ENCODE measurements around the gene N4BP2. TPM values are rescaled to one million over a fixed set of nuclear protein-coding genes. Genes with fewer than 3 reads are reported as not detected.

The N4BP2 gene
- total and polyA plus RNA-seq, 7 experiments from 2014 or later: 12.9 to 37.2 (median 19.4) TPM

- Histone ChIP-seq H3K27me3 (ENCODE audit: control insufficient read depth in 2 of 2, insufficient read depth in 2 of 2, low read length in 2 of 2) (no peaks in the 10 kb centered on the region), H3K9me3 (ENCODE audit: control insufficient read depth in 2 of 3, low read length in 3 of 3) (no peaks in the 10 kb centered on the region), H3K4me1 (ENCODE audit: control insufficient read depth in 2 of 2, insufficient read depth in 2 of 2, low read length in 2 of 2) (peaks cover 19 to 29% of the 10 kb centered on the region in 2 donors), H3K36me3 (ENCODE audit: control insufficient read depth in 2 of 3, insufficient read depth in 3 of 3, low read length in 3 of 3) (peaks cover 0 to 27% (median 5%) of the 10 kb centered on the region in 3 experiments), H3K27ac (ENCODE audit: low read depth, low read length) (peak overlapping the region; percentile 100), H3K4me3 (ENCODE audit: low read length) (peak overlapping the region; percentile 96)
- peak in 8 of 9 donors; percentile 45 to 87 (median 79) for DNase-seq
- peak; percentile 55 for ATAC-seq
- POLR2A ChIA-PET: interaction anchor here (0.6 to 8.6 kb wide), 29 partner anchors 12 to 142 kb away, joined by 3 to 238 read pairs (median 6); partner anchors contain the start of gene N4BP2
- Mint-ChIP-seq H3K27me3 (peaks cover 0 to 7% (median 0%) of the 10 kb centered on the region in 5 donors), H3K4me1 (peaks cover 35 to 51% (median 42%) of the 10 kb centered on the region in 7 donors), H3K4me3 (peak overlapping the region; percentile 96 to 100 (median 99)), H3K36me3 (peaks cover 7 to 48% (median 45%) of the 10 kb centered on the region in 5 donors), H3K27ac (peak overlapping the region; percentile 98 to 100 (median 99)), H3K9me3 (peaks cover 0 to 7% (median 0%) of the 10 kb centered on the region in 11 donors)
- intact Hi-C loops (cut with micrococcal nuclease): loop anchor here (1.0 to 10.0 kb wide), 10 partner anchors 8 to 1533 kb away; partner anchors contain the start of genes KLF3 (in 1 of the 2), PDS5A (in 1 of the 2), RFC1 (in 1 of the 2) and UGDH (in 1 of the 2)
- CTCF ChIA-PET: interaction anchor here (0.7 to 4.4 kb wide), 8 partner anchors 9 to 136 kb away, joined by 3 to 12 read pairs (median 4); no protein-coding TSS in a partner anchor
Measured at GRCh38 chr4:40197879-40198689, 141.4 kb downstream of the N4BP2 start.

- CTCF ChIA-PET: interaction anchor here (1.0 to 4.4 kb wide), 9 partner anchors 8 to 126 kb away, joined by 3 to 12 read pairs (median 5); no protein-coding TSS in a partner anchor
- DNase-seq (peak in 5 of 9 donors; percentile 54 to 66 (median 64)), ATAC-seq (no peak)
- Histone ChIP-seq H3K36me3 (ENCODE audit: control insufficient read depth in 2 of 3, insufficient read depth in 3 of 3, low read length in 3 of 3) (peaks cover 0 to 27% (median 5%) of the 10 kb centered on the region in 3 experiments), H3K4me3 (ENCODE audit: low read length) (peak overlapping the region; percentile 96), H3K27me3 (ENCODE audit: control insufficient read depth in 2 of 2, insufficient read depth in 2 of 2, low read length in 2 of 2) (no peaks in the 10 kb centered on the region), H3K9me3 (ENCODE audit: control insufficient read depth in 2 of 3, low read length in 3 of 3) (no peaks in the 10 kb centered on the region), H3K4me1 (ENCODE audit: control insufficient read depth in 2 of 2, insufficient read depth in 2 of 2, low read length in 2 of 2) (peaks cover 13 to 29% of the 10 kb centered on the region in 2 donors), H3K27ac (ENCODE audit: low read depth, low read length) (peak overlapping the region; percentile 100)
- H3K4me1 Mint-ChIP-seq: peaks cover 36 to 53% (median 44%) of the 10 kb centered on the region in 7 donors
- H3K36me3 Mint-ChIP-seq: peaks cover 11 to 58% (median 49%) of the 10 kb centered on the region in 5 donors
- H3K27ac Mint-ChIP-seq: peak overlapping the region; percentile 98 to 100 (median 99)
- H3K27me3 Mint-ChIP-seq: peaks cover 0 to 5% (median 0%) of the 10 kb centered on the region in 5 donors
- peaks cover 0 to 3% (median 0%) of the 10 kb centered on the region in 11 donors for H3K9me3 Mint-ChIP-seq
- H3K4me3 Mint-ChIP-seq: peak overlapping the region; percentile 96 to 100 (median 99)
- intact Hi-C loops (cut with micrococcal nuclease): loop anchor here (2.0 to 10.0 kb wide), 5 partner anchors 56 to 1534 kb away; partner anchors contain the start of genes KLF3 (in 1 of the 2), PDS5A (in 1 of the 2), RFC1 (in 1 of the 2) and UGDH (in 1 of the 2)
- POLR2A ChIA-PET: interaction anchor here (0.9 to 8.1 kb wide), 23 partner anchors 8 to 126 kb away, joined by 3 to 238 read pairs (median 8); no protein-coding TSS in a partner anchor
Measured at GRCh38 chr4:40199179-40199670, 142.6 kb downstream of the N4BP2 start.

- peak overlapping the region; percentile 100 for H3K27ac ChIP-seq (ENCODE audit: low read depth, low read length)
- peaks cover 37 to 54% (median 44%) of the 10 kb centered on the region in 7 donors for H3K4me1 Mint-ChIP-seq
- ChIA-PET CTCF (interaction anchor here (0.7 to 4.4 kb wide), 16 partner anchors 9 to 125 kb away, joined by 3 to 12 read pairs (median 4); no protein-coding TSS in a partner anchor), POLR2A (interaction anchor here (0.6 to 8.1 kb wide), 30 partner anchors 9 to 141 kb away, joined by 3 to 238 read pairs (median 7); no protein-coding TSS in a partner anchor)
- intact Hi-C loops (cut with micrococcal nuclease): loop anchor here (1.0 to 10.0 kb wide), 13 partner anchors 9 to 1535 kb away; partner anchors contain the start of genes KLF3 (in 1 of the 2), PDS5A (in 1 of the 2), RFC1 (in 1 of the 2) and UBE2K (in 1 of the 2)
- peaks cover 15 to 67% (median 54%) of the 10 kb centered on the region in 5 donors for H3K36me3 Mint-ChIP-seq
- H3K36me3 ChIP-seq (ENCODE audit: control insufficient read depth in 2 of 3, insufficient read depth in 3 of 3, low read length in 3 of 3): peaks cover 0 to 27% (median 5%) of the 10 kb centered on the region in 3 experiments
- H3K4me3 Mint-ChIP-seq: peak overlapping the region; percentile 96 to 100 (median 99)
- peaks cover 0 to 5% (median 0%) of the 10 kb centered on the region in 5 donors for H3K27me3 Mint-ChIP-seq
- H3K4me3 ChIP-seq (ENCODE audit: low read length): peak overlapping the region; percentile 96
- peak overlapping the region; percentile 98 to 100 (median 99) for H3K27ac Mint-ChIP-seq
- H3K27me3 ChIP-seq (ENCODE audit: control insufficient read depth in 2 of 2, insufficient read depth in 2 of 2, low read length in 2 of 2): no peaks in the 10 kb centered on the region
- peaks cover 19 to 20% of the 10 kb centered on the region in 2 donors for H3K4me1 ChIP-seq (ENCODE audit: control insufficient read depth in 2 of 2, insufficient read depth in 2 of 2, low read length in 2 of 2)
- H3K9me3 ChIP-seq (ENCODE audit: control insufficient read depth in 2 of 3, low read length in 3 of 3): no peaks in the 10 kb centered on the region
- peaks cover 0 to 3% (median 0%) of the 10 kb centered on the region in 11 donors for H3K9me3 Mint-ChIP-seq
- ATAC-seq (peak; percentile 42), DNase-seq (peak in 8 of 9 donors; percentile 51 to 73 (median 61))
Measured at GRCh38 chr4:40199999-40200874, 143.6 kb downstream of the N4BP2 start.

GRCh38 chr4:40200875-40201801, 144.5 kb downstream of the N4BP2 start:
- H3K27ac Mint-ChIP-seq: peak overlapping the region; percentile 98 to 100 (median 99)
- Histone ChIP-seq H3K27me3 (ENCODE audit: control insufficient read depth in 2 of 2, insufficient read depth in 2 of 2, low read length in 2 of 2) (no peaks in the 10 kb centered on the region), H3K27ac (ENCODE audit: low read depth, low read length) (peak overlapping the region; percentile 100), H3K4me1 (ENCODE audit: control insufficient read depth in 2 of 2, insufficient read depth in 2 of 2, low read length in 2 of 2) (peaks cover 13 to 19% of the 10 kb centered on the region in 2 donors), H3K4me3 (ENCODE audit: low read length) (peak overlapping the region; percentile 96), H3K9me3 (ENCODE audit: control insufficient read depth in 2 of 3, low read length in 3 of 3) (no peaks in the 10 kb centered on the region), H3K36me3 (ENCODE audit: control insufficient read depth in 2 of 3, insufficient read depth in 3 of 3, low read length in 3 of 3) (peaks cover 0 to 27% (median 5%) of the 10 kb centered on the region in 3 experiments)
- H3K36me3 Mint-ChIP-seq: peaks cover 15 to 76% (median 63%) of the 10 kb centered on the region in 5 donors
- ATAC-seq: peak; percentile 15
- peaks cover 0 to 5% (median 0%) of the 10 kb centered on the region in 5 donors for H3K27me3 Mint-ChIP-seq
- peaks cover 37 to 53% (median 46%) of the 10 kb centered on the region in 7 donors for H3K4me1 Mint-ChIP-seq
- intact Hi-C loops (cut with micrococcal nuclease): loop anchor here (1.0 to 5.0 kb wide), 8 partner anchors 10 to 504 kb away; partner anchors contain the start of gene UBE2K (in 1 of the 2)
- ChIA-PET POLR2A (interaction anchor here (0.8 to 8.1 kb wide), 20 partner anchors 9 to 124 kb away, joined by 4 to 238 read pairs (median 14); no protein-coding TSS in a partner anchor), CTCF (interaction anchor here (0.7 to 4.4 kb wide), 9 partner anchors 9 to 116 kb away, joined by 3 to 12 read pairs (median 5); no protein-coding TSS in a partner anchor)
- H3K9me3 Mint-ChIP-seq: peaks cover 0 to 3% (median 0%) of the 10 kb centered on the region in 11 donors
- peak in 3 of 9 donors; percentile 48 to 72 (median 55) for DNase-seq
- peak overlapping the region; percentile 96 to 100 (median 99) for H3K4me3 Mint-ChIP-seq
